ENCODE data around the gene TADA2A.

DNA sequence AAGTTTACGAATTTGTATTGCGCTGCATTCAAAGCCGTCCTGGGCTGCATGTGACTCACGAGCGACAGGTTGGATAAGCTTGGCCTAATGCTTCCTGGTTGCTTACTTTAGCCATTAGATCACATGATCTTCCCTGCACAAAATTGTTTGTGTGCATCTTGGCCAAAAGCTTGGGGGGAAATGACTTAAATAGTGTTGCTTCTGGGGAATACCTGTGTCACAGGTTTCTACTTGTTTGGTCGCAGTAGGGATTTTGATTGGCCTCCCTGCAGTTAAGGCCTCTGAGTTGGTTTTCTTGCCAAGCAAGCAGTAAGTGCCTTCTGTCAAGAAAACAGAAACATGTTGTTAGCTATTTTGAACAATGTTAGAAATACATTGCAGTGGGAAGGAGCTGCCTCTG, 43.4 kb downstream of the TADA2A start:
- TF ChIP-seq, protein P1, sequence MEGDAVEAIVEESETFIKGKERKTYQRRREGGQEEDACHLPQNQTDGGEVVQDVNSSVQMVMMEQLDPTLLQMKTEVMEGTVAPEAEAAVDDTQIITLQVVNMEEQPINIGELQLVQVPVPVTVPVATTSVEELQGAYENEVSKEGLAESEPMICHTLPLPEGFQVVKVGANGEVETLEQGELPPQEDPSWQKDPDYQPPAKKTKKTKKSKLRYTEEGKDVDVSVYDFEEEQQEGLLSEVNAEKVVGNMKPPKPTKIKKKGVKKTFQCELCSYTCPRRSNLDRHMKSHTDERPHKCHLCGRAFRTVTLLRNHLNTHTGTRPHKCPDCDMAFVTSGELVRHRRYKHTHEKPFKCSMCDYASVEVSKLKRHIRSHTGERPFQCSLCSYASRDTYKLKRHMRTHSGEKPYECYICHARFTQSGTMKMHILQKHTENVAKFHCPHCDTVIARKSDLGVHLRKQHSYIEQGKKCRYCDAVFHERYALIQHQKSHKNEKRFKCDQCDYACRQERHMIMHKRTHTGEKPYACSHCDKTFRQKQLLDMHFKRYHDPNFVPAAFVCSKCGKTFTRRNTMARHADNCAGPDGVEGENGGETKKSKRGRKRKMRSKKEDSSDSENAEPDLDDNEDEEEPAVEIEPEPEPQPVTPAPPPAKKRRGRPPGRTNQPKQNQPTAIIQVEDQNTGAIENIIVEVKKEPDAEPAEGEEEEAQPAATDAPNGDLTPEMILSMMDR (IDR thresholded peaks at IDR 0.05) = no peak
- TF ChIP-seq, protein P2, sequence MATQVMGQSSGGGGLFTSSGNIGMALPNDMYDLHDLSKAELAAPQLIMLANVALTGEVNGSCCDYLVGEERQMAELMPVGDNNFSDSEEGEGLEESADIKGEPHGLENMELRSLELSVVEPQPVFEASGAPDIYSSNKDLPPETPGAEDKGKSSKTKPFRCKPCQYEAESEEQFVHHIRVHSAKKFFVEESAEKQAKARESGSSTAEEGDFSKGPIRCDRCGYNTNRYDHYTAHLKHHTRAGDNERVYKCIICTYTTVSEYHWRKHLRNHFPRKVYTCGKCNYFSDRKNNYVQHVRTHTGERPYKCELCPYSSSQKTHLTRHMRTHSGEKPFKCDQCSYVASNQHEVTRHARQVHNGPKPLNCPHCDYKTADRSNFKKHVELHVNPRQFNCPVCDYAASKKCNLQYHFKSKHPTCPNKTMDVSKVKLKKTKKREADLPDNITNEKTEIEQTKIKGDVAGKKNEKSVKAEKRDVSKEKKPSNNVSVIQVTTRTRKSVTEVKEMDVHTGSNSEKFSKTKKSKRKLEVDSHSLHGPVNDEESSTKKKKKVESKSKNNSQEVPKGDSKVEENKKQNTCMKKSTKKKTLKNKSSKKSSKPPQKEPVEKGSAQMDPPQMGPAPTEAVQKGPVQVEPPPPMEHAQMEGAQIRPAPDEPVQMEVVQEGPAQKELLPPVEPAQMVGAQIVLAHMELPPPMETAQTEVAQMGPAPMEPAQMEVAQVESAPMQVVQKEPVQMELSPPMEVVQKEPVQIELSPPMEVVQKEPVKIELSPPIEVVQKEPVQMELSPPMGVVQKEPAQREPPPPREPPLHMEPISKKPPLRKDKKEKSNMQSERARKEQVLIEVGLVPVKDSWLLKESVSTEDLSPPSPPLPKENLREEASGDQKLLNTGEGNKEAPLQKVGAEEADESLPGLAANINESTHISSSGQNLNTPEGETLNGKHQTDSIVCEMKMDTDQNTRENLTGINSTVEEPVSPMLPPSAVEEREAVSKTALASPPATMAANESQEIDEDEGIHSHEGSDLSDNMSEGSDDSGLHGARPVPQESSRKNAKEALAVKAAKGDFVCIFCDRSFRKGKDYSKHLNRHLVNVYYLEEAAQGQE (IDR thresholded peaks at IDR 0.05) = no peak
- TF ChIP-seq POLR2A (IDR thresholded peaks at IDR 0.05; ENCODE audit: low read length) (no peak), JUNB (IDR thresholded peaks at IDR 0.05) (no peak)
